COLO668 (cell line): ENCODE results near the gene GPR107.

Experiments used
- DNase-seq: peaks from one replicate; lab custom pipeline; 2025; ENCODE audit not compliant: unreplicated experiment; lab: John Stamatoyannopoulos, UW

Gene GPR107

DNA sequence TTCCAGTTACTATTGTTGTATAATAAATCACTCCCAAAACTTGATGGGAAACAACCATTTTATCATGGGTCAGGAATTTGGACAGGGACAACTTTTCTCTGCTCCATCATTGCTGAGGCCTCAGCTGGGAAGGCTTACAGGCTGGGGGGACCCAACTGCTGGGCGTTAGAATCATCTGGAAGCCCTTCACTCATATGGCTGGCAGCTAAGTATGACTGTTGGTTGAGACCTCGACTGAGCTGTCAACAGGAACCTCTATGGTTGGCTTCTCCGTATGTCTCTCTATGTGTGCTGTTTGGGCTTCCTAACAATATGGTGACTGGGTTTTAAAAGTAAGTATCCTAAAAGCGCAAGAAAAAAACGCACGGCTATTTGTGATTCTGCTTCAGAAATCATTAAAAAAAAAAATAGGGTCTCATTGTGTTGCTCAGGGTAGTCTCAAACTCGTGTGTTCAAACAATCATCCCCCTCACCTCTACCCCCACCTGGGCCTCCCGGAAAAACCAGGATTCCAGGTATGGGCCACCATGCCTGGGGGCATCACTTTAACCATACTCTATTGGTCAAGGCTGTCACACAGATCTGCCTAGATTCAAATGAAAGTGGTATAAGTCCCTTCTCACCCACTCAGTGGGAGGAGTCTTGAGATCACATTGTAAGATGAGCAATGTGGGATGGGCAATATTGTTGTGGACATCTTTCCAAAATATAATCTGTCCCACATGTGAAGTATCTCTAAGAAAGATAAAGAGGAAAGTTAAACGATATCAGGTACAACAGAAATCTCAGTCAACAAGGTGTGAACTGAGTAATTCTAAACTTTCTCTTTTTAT, 26.0 kb upstream of the GPR107 start:
- no peak for DNase-seq

DNA sequence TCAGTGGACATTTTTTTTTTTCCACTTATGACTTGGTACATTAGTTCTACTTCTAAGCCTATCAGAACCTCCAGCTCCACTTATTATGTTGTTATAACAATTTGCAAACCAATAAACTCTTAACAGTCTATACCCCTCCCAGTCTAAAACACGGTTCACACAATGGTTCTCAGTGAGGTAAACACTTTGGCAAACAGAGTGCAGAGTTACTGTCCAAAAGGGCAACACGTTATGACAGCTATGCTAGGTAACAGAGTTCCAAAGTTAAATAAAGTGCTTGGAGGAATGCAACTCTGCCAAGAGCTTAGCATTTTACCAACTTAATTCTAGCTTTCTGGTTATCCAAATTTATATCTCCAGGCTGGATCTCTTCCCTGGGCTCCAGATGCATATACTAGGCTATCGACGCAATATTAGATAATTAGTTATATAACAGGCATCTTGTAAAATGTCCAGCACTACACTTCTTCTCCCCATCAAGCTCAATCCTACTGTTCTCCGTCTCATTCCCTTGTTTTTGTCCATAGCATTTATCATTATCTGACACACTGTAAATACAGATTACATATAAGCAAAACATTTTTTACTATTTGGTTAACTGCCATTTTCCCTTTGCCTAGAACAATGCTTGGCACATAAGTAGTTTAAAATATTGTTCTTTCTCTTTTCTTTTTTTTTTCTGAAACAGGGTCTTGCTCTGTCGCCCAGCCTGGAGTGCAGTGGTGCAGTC, 25.0 kb upstream of the GPR107 start:
- no peak for DNase-seq

DNA sequence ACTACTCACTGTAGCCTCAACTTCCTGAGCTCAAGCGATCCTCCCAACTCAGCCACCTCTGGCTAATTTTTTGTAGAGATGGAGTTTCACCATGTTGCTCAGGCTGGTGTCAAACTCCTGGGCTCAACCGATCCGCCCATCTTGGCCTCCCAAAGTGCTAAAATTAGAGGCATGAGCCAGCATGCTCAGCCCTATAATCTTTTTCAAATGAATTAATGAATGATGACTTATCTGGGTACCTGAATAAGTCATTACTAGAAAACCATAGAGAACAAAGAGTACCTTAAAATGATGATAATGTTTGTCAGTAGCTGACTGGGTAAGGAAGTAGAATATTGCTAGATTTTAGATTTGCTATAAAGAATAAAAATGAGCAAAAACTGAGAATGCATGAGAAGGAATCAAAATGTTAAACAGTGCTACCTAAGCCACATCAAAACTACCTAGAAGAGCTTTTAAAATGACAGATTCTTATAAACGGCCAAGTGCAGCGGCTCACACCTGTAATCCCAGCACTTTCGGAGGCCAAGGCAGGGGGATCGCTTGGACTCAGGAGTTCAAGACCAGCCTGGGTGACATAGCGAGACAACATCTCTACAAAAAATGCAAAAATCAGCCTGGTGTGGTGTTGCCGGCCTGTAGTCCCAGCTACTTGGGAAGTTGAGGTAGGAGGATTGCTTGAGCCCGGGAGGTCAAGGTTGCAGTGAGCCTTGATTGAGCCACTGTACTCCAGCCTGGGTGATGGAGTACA, 24.3 kb upstream of the GPR107 start:
- DNase-seq, result no peak

DNA sequence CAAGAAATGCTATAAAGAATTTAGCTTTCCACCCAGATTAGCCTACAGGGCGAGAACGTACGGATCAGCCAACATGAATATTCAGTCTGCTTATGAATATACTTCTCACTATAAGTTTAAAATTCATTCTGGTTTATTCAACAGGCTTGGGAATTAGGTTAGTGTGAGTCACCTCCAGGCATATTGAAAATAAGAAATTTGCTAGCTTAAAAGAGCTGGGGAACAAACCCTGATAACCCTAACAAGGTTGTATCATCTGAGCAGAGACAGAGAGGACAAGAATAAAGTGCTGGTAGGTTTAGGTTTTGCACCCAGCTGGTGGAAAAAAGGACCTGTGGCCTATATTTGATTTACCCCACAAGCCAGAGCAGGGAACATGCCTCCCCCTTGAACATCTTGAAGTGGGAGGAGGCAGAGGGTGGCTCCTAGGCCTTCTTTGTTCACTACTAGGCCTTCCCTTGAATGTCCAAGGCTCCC, 23.0 kb upstream of the GPR107 start:
- no peak for DNase-seq

DNA sequence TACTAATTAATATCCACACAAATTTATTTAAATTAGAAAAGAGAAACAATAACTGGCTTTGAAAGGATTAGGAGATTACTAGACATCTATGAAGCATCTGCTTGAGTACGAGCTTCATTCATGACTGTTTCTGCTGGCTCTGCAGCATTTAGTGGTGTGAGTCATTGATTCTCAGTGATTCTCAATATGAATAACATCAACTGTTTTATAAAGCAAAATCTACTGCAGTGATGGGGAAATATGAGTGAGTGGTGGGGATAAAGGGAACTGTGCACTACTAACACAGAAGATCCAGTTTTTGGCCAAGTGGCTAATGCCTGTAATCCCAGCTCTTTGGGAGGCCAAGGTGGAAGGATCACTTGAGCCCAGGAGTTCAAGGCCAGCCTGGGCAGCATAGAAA, 19.1 kb upstream of the GPR107 start:
- no peak for DNase-seq

DNA sequence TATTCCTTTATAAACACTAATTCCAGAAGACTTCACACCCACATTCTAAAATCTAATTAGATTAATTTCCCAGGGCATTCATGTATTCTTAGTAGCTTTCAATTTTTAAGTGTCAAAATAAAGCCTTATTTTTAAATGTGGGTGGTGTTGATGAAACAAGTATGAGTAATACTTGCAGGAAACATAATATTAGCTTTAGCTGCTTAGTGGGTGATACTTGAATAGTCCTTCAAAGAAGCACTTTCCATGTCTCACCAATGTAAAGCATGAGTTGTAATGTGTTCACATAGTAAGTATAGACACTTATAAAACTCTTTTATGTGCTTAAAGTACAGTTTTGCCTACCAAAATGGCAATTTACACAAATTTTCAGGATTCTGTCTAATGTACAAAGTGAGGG, 17.6 kb upstream of the GPR107 start:
- DNase-seq, result no peak

DNA sequence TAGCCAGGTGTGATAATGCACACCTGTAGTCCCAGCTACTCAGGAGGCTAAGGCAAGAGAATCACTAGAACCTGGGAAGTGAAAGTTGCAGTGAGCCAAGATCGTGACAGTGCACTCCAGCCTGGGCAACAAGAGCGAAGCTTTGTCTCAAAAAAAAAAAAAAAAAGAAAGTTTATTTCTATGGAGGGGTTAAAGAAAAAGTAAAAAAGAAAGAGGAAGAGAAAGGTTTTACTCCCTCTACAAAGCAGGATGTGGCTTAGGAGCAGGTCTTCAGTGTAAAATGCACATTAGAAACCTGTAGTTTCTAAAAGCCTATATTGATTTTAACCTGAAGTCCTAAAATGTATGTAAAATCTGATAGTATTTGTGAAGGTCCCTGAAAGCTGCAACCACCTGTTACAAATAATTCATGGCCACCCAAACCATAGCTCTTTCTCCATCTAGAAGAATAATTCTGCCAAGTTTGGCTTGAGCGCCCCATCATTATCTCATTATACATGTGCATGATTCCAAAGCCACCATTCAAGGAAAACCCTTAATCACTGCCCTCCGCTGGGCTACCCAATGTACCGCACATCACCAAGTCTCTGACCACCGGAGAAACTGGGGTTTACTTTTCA, 14.1 kb upstream of the GPR107 start:
- no peak for DNase-seq

DNA sequence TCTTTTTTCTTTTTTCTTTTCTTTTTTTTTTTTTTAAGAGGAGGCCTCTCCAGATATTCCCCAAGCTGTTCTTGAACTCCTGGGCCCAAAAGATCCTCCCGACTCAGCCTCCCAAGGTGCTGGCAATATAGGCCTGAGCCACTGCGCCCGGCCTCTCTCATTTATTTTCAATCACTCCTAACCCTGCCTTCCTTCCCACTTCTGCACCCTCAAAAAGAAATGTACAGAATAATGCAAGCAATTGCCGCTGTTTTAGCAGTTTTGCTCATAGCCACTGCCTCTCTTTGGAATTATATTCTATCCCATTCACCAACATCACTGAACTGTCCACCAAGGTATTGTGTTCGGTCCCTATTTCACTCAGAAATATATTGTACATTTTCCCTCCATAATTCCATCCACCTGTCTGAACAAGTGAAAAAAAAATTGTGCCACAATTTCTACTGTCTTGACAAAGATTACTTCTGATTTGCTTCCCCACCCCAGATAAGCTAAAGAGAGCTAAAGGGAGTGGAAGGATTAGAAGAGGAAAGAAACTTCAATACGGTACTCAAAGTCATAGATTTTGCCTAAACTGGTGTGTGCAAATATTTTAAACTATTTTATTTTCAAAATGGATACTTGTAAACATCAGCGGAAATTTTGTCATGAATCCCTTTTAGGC, 12.6 kb upstream of the GPR107 start:
- DNase-seq, result no peak

DNA sequence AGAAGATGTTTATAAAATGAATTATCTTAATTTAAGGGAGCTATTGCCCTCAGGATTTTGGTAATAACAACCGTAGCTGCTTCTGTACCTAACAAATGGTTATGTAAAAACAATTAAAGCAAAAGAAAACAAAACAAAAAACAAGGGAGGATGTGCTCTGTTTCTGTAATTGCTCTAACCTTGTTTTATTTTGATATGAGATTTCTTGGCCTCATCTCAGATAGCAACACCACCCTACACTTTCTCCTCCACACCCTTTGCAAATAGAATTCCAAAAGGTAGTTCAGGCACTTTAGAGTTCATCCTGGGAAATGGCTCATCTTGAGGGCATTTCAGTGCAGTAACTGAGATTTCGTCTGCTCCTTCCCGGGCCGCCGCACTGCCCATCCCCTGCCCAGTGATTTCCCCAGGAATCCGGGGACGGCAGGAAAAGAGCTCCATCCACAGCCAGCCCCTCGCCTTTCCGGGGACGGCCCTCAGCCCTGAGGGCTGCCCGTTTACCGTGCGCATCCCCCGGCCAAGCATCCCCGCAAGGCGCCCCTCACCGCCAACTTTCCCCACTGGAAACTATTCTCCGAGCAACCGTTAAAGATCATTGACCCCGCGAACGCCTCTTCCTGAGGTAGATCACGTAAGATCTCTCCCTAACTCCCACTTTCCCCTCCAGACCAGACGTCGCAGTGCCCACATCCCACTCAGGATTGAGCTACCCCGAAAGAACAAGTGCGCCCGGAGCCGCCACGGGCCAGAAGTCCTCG, 11.9 kb upstream of the GPR107 start:
- no peak for DNase-seq

DNA sequence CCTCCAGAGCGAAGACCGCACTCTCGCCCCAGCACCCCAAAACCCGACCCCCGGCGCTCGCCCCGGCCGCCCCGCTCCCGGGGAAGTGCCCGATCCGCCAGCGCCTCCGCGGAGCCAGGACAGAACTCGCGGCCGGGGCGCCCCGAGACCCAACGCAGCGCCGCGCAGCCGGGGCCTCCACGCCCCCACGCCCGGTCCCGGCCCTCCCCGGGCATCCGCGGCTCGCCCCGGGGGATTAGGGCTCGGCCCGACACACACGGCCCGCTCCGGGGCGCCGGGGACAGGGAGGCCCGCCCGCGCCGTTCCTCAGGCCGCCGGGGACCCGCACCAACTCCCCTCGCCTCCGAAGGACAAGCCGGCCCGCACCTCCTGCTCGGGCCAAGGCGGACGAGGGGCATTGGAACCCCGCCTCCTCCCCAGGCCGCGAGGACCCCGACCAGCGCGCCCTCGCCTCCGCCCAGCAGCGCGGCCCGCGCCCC, 11.3 kb upstream of the GPR107 start:
- peak; percentile 8 for DNase-seq

DNA sequence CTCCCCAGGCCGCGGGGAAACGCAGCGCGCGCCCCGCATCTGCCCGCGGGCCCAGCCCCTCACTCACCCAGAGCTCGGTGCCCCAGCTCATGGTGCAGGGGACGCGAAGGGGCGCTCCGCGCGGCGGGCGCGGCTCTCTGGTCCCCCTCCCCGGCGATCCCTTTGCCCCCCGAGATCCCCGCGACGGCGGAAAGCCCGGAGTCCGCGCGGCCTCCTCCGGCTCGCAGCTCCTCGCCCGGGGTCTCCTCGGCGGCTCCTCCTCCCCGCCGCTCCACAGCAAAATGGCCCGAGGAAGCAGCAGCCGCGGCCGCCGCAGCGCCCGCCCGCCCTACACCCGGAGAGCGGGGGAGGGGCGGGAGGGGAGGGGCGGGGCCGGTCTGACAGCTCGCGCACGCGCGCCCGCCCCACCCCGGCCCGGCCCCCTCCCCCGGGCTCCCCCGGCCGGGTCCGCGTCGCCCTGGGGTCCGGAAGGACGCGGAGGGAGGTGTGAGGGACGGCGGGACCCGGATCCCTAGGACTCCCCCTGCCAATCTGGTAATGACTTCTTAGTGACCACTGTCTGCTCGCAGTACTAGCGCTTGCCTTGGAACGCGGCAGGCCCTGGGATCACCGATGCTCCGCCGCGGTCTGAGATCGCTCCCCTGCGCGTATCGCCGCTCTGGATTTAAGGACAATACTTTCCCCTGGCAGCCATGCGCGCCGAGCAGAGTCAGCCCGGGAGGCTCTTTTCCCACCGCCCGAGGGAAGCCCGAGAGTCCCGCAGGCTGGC, 10.6 kb upstream of the GPR107 start, which contains the start of gene FNBP1:
Gene FNBP1 (minus strand): TSS at position 305 of the 769 bp plus-strand sequence. CDS start 214 bp downstream, at position 91.
- peak; percentile 63 for DNase-seq

DNA sequence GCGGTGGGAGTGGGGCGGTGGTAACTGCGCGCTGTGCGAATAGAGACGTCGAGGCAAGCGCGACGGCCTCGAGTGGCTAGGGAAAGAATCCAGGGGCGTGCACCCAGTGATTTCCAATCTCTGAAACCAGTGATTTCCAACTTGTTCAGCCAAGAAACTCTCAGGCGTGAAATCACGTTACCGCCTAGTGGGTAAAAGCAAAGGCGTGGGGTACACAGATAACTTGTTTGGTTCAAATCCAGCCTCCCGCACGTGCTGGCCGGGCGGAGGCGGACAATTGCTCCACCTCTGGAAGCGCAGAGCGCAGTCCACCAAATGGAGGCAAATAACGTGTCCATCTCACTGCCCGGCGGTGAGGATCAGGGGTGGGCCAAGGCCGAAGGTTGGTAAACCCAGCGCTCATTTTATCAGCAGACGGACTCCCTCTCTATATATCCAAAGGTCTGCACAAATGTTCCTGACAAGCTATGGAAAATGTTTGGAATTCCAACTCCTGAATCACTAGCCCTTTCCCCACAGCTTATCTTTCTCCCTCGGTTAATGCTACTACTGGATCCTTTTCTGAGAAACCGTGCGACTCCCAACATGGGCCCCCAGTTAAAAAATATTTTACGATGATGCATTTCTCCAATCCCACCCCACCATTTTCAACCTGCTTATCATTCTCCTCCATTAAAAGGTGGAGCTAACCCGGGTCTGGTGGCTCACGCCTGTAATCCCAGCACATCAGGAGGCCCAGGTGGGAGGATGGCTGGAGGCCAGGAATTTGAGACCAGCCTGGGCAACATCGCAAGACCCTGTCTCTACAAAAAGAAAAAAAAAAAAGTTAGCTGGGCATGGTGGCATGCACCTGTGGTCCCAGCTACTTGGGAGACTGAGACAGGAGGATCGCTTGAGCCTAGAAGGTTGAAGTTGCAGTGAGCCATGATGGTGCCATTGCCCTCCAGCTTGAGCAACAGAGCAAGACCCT, 9.8 kb upstream of the GPR107 start:
- DNase-seq, result no peak

DNA sequence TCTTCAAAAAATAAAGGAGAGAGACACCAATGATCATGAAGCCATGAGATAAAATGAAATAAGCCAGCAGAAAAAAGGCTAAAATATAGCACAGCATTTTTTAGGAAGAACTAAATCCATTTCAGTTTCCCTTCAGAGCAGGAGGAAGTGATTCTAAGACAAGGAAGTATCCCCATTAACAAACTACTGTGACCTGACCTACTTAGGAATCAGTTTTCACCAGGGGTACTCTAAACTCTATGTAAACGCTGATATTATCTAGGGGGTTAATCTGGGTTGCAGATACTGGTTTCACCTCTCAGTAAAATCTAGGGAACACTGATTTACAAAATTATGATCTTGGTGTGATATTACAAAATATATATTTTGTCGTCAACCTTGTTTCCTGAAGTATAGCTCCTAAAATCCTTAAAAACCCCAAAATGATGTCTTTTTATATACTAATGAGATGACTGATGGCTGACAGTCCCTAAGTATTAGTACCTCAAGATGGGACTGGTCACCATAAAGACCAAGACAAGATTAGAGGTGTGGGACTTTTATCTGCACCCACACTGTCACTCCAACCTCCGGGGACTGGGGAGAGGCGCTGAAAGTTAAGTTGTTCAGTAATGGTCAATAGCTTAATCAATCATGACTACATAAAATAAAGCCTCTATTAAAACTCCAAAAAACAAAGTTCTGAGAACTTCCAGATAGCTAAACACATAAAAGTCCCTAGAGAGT, 7.8 kb upstream of the GPR107 start:
- DNase-seq, result no peak

DNA sequence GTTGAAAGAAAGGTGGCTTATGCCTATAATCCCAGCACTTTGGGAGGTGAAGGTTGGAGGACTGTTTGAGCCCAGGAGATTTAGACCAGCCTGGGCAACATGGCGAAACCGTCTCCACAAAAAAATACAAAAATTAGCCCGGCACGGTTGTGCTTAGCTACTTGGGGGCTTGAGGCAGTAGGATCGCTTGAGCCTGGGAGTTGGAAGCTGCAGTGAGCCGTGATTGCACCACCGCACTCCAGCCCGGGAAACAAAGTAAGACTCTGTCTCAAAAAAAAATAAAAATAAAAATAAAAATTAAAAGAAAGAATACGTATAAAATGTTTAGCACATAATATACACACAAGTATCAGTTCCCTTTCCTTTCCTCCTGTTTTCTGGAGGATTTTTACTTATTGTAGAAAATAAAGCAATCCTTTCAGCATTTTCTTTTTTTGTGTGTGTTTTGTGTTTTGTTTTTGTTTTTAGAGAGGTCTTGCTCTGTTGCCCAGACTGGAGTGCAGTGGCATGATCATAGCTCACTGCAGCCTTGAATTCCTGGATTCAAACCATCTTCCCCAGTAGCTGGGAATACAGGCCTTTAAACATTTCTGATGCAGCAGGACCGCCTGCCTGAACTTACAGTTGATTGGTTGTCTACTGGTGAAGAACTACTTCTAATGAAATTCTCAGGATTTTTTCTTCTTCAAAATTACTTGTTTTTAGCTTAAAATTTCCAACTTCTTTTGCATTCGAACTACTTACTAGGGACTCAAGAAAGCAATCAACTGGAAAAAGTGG, 4.1 kb upstream of the GPR107 start:
- DNase-seq, result no peak

DNA sequence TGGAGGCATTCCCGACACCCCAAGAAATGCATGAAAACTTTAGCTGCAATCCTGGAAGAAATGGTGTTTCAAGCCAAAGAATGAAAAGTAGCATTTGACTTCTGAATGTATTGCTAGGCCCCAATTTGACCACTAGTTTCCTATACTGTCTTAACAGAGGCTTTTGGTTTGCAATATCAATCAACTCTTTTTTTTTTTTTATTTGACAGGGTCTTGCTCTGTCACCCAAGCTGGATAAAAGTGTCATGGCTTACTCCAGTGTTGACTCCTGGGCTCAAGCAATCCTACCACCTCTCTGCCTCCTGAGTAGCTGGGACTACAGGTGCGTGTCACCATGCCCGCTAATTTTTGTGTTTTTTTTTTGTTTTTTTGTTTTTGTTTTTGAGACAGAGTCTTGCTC, 3.2 kb upstream of the GPR107 start:
- no peak for DNase-seq

DNA sequence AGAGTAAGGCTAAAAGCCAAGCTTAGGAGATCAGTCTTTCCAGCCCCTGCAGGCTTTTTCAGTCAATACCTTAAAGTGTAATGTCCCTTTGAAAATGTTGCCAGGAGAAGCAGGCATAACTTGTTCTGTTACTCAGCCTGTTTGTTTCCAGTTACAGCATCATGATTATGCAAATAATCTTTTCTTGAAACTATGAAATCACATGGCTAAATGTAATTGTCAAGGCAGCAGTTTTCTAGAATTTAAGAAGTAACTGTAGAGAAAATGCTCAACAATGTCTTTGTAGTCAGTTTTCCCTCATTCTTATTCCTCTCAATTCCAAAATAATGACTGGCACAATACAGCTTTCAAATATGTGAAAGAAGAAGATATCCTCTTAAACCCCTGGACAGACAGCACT, 1.9 kb upstream of the GPR107 start:
- DNase-seq, result no peak
